Keratinocyte (primary cell): ENCODE results near the gene NAT10.

Experiments used
- CTCF ChIP-seq, 3 experiments: IDR thresholded peaks in 1 of 3; conservative IDR thresholded peaks in 1 of 3; optimal IDR thresholded peaks in 1 of 3; 2 replicates in 2 of 3; 3 replicates in 1 of 3; pipeline versions ENCODE3 to v1.5.1; 2011; ENCODE audit warnings: low read length in 3 of 3, mild to moderate bottlenecking in 3 of 3, moderate library complexity in 2 of 3, control low read depth in 1 of 3, inconsistent platforms in 1 of 3; ENCODE audit not compliant: insufficient read depth in 2 of 3; ENCODE audit errors: extremely low read depth in 1 of 3
- EZH2 ChIP-seq: IDR thresholded peaks from one replicate; pipeline ENCODE4 v1.6.1; 2012; ENCODE audit warnings: inconsistent platforms, mild to moderate bottlenecking, low read length, moderate library complexity

- no peak for TF ChIP-seq CTCF (optimal IDR thresholded peaks at IDR 0.05 in 1 of 3, IDR thresholded peaks at IDR 0.05 in 1 of 3, conservative IDR thresholded peaks at IDR 0.05 in 1 of 3; ENCODE audit: extremely low read depth in 1 of 3, insufficient read depth in 2 of 3, low read length in 3 of 3)
- TF ChIP-seq EZH2, result no peak
Observed at GRCh38 chr11:34126959-34127848, 21.8 kb downstream of the NAT10 start.
